Subcutaneous adipose tissue (tissue), 4 donors: ENCODE measurements around the gene ZNF503. TPM values are rescaled to one million over a fixed set of nuclear protein-coding genes. Genes with fewer than 3 reads are reported as not detected.

Experiments used
- total RNA-seq, 4 donors: library from RNA; depleted of rRNA; stranded (reverse); fragments of >200 nt; gene quantifications; one replicate each; pipeline ENCODE4 v1.1.0, GENCODE V29; 2016
- TF ChIP-seq, protein P1 (sequence below): fragments of 450-650 bp; IDR thresholded peaks from one replicate; pipeline ENCODE4 v1.5.1; 2016; ENCODE audit warnings: low read depth, mild to moderate bottlenecking, control low read depth, antibody characterized with exemption, moderate library complexity

ZNF503 gene
- total RNA-seq, 4 donors from 2014 or later, result 4.1 to 9.2 (median 7.1) TPM

DNA sequence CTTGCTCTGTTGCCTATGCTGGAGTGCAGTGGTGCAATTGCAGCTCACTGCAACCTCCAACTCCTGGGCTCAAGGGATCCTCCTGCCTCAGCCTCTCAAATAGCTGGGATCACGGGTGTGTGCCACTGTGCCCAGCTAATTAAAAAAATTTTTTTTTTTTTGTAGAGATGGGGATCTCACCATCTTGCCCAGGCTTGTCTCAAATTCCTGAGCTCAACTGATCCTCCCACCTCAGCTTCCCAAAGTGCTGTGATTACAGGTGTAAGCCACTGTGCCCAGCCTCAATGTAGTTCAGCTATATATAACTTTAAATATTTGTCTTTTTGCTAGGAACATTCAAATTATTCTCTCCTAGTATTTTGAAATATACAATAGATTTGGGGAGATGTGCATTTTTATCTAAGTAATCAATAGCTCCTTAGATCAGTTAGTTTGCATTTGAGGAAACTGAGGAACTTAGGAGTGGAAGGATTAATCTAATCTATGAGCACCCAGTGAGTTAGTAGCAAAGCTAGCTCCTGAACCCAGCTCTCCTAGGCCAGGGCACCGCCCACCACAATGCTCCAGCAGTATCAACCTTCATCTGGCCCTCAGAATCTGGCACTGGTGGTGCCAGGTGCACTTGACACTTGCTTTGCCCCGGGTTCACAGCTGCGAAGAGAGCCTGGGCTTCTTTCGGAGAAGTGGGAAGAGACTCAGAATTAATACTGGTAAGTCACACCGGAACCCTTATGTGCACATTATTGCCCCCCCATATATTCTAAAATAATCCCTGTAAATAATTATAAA, 23.9 kb upstream of the ZNF503 start:
- TF ChIP-seq, protein P1, sequence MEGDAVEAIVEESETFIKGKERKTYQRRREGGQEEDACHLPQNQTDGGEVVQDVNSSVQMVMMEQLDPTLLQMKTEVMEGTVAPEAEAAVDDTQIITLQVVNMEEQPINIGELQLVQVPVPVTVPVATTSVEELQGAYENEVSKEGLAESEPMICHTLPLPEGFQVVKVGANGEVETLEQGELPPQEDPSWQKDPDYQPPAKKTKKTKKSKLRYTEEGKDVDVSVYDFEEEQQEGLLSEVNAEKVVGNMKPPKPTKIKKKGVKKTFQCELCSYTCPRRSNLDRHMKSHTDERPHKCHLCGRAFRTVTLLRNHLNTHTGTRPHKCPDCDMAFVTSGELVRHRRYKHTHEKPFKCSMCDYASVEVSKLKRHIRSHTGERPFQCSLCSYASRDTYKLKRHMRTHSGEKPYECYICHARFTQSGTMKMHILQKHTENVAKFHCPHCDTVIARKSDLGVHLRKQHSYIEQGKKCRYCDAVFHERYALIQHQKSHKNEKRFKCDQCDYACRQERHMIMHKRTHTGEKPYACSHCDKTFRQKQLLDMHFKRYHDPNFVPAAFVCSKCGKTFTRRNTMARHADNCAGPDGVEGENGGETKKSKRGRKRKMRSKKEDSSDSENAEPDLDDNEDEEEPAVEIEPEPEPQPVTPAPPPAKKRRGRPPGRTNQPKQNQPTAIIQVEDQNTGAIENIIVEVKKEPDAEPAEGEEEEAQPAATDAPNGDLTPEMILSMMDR, result no peak

GRCh38 chr10:75424571-75424970, 23.0 kb upstream of the ZNF503 start:
- TF ChIP-seq, protein P1, result no peak

- TF ChIP-seq, protein P1, result no peak
These were observed 21.3 kb upstream of the ZNF503 start for GRCh38 chr10:75422913-75423312.

- TF ChIP-seq, protein P1, result no peak
These were observed 17.1 kb upstream of the ZNF503 start for GRCh38 chr10:75418712-75419111.

- TF ChIP-seq, protein P1, result no peak
These were observed 16.7 kb upstream of the ZNF503 start for GRCh38 chr10:75418293-75418692.

GRCh38 chr10:75417522-75417927, 16.0 kb upstream of the ZNF503 start:
- TF ChIP-seq, protein P1, result no peak

- TF ChIP-seq, protein P1, result no peak
These were observed 13.0 kb upstream of the ZNF503 start for GRCh38 chr10:75414527-75414926.
